ENCODE measurements around the gene SLC25A48.
"Not testable (repeated sequence)": the region's sequence is repeated elsewhere in the genome, so short reads cannot be mapped to it uniquely, and the experiment has no call there.

SLC25A48 gene

DNA sequence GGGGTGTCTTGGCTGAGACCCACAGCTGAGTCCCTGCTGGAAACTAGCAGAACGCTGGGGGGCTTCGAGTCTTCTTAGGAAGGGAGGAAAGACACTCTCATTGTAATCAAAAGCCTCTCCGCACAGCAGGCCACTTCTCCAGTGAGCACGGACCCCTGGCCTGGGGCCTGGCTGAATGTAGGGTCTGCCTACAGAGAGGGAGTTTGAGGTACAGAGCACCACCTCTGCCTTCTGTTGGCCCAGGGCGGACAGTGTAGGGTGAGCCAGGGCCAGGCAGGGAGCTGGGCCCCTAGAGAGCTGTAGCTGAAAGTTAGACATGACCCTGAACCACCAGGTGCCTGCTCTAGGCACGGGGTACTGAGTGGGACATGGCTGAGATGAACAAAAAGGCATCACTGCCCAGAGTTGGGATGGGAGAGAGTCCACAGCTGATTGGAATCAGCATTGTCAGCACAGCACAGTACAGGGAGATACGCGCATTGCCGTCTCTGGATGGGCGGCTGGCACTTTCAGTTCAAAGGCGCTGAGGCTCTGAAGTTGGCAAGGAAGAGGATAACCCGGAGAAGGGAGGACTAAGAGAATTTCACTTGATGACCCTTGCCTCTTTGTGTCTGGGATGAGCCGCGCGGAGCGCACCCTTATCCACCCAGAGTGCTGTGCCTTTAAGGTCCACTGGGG lies 363 bp upstream of the SLC25A48 start:
- Mint-ChIP-seq H3K4me1 (ENCODE audit: low read depth) (peaks cover 5% of the 10 kb centered on the region), H3K27me3 (ENCODE audit: low read depth) (peaks cover 33% of the 10 kb centered on the region), H3K36me3 (ENCODE audit: low read depth) (no peaks in the 10 kb centered on the region), H3K9me3 (peaks cover 5% of the 10 kb centered on the region), H3K27ac (no peak overlapping the region), H3K4me3 (no peak overlapping the region)
- DNase-seq (ENCODE audit: low spot score), result no peak

DNA sequence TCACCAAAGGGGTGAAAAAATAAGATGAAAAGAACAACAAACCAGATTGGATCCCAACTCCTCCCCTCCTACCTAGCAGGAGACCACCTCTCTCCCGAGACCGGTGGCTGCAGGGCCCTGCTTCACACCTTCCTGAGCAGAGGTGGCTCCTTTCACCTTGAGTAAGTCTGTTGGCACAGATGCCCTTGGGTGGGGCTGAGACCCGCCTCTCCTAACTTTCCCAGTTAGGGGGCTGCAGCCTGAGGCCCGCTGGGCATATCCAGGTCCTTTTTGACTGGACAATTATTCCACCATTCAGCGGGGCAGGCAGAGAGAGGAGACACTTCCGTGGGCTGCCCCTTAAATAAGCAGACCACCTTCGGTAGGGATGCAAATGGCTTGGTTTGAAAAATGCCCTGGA lies 1.3 kb downstream of the SLC25A48 start:
- Mint-ChIP-seq H3K36me3 (ENCODE audit: low read depth) (no peaks in the 10 kb centered on the region), H3K4me3 (no peak overlapping the region), H3K9me3 (peaks cover 5% of the 10 kb centered on the region), H3K27me3 (ENCODE audit: low read depth) (peaks cover 30% of the 10 kb centered on the region), H3K4me1 (ENCODE audit: low read depth) (peaks cover 2% of the 10 kb centered on the region), H3K27ac (no peak overlapping the region)
- no peak for DNase-seq (ENCODE audit: low spot score)

DNA sequence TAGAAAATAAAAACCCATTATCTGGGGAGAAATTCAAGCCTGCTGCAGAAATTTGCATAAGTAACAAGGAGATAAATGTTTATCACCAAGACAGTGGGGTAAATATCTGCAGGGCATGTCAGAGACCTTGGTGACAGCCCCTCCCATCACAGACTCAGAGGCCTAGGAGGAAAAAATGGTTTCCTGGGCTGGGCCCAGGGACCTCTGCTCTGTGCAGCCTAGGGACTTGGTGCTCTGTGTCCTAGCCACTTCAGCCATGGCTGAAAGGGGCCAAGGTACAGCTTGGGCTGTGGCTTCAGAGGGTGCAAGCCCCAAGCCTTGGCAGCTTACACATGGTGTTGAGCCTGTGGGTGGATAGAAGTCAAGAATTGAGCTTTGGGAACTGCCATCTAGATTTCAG lies 3.9 kb downstream of the SLC25A48 start:
- H3K9me3 Mint-ChIP-seq; H3K4me1 Mint-ChIP-seq (ENCODE audit: low read depth); DNase-seq (ENCODE audit: low spot score); H3K36me3 Mint-ChIP-seq (ENCODE audit: low read depth); H3K4me3 Mint-ChIP-seq; H3K27ac Mint-ChIP-seq: not testable (repeated sequence)
- peaks cover 22% of the 10 kb centered on the region for H3K27me3 Mint-ChIP-seq (ENCODE audit: low read depth)

DNA sequence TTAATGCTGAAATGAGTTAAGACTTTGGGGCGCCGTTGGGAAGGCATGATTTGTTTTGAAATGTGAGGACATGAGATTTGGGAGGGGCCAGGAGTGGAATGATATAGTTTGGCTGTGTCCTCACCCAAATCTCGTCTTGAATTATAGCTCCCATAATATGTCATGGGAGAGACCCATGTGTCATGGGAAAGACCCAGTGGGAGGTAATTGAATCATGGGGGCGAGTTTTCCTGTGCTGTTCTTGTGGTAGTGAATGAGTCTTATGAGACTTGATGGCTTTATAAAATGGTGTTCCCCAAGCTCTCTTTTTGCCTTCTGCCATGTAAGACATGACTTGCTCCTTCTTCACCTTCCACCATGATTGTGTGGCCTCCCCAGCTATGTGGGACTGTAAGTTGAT lies 5.1 kb downstream of the SLC25A48 start:
- no peak overlapping the region for H3K4me3 Mint-ChIP-seq
- peaks cover 15% of the 10 kb centered on the region for H3K27me3 Mint-ChIP-seq (ENCODE audit: low read depth)
- H3K27ac Mint-ChIP-seq, result no peak overlapping the region
- H3K4me1 Mint-ChIP-seq (ENCODE audit: low read depth), result no peaks in the 10 kb centered on the region
- H3K36me3 Mint-ChIP-seq (ENCODE audit: low read depth), result no peaks in the 10 kb centered on the region
- peaks cover 5% of the 10 kb centered on the region for H3K9me3 Mint-ChIP-seq
- DNase-seq (ENCODE audit: low spot score), result no peak

DNA sequence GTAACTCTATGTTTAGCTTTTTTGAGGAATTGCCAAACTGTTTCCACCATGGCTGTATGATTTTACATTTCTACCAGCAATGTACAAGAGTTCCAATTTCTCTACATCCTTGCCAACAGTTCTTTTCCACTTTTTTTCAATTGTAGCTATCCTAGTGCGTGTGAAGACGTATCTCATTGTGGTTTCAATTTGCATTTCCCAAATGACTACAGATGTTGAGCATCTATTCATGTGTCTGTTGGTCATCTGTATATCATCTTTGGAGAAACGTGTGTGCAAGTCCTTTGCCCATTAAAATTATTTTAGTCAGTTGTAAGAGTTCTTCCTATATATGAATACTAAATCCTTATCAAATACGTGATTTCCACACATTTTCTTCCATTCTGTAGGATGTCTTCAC lies 6.5 kb downstream of the SLC25A48 start:
- H3K36me3 Mint-ChIP-seq (ENCODE audit: low read depth), result no peaks in the 10 kb centered on the region
- H3K4me1 Mint-ChIP-seq (ENCODE audit: low read depth), result no peaks in the 10 kb centered on the region
- H3K27me3 Mint-ChIP-seq (ENCODE audit: low read depth), result peaks cover 9% of the 10 kb centered on the region

DNA sequence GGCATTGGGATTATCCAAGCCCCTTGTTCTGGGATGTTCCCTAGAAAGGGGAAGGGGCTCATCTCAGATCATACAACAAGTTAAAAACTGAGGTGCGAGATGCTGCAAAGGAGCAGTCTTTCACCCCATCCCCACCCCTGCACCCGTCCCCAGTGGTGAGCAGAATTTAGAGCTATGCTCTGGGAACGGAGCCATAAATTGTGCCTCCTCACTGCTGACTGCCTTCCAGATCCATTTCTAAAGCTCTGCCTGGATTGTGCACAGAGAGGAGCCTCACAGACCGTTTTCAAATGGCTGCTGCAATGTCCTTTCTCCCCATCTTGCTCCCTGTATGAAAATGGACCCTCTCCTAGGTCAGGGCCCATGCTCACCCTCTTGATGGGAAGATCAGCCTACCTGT lies 8.3 kb downstream of the SLC25A48 start:
- no peaks in the 10 kb centered on the region for H3K4me1 Mint-ChIP-seq (ENCODE audit: low read depth)
- peaks cover 5% of the 10 kb centered on the region for H3K9me3 Mint-ChIP-seq
- H3K27me3 Mint-ChIP-seq (ENCODE audit: low read depth), result peaks cover 2% of the 10 kb centered on the region
- no peak overlapping the region for H3K27ac Mint-ChIP-seq
- no peak overlapping the region for H3K4me3 Mint-ChIP-seq
- DNase-seq (ENCODE audit: low spot score), result no peak
- no peaks in the 10 kb centered on the region for H3K36me3 Mint-ChIP-seq (ENCODE audit: low read depth)

More for the DNA sequence above, 6.5 kb downstream of the SLC25A48 start:
- DNase-seq (ENCODE audit: low spot score), result no peak
- Mint-ChIP-seq H3K9me3 (peaks cover 5% of the 10 kb centered on the region), H3K27ac (no peak overlapping the region), H3K4me3 (no peak overlapping the region)

DNA sequence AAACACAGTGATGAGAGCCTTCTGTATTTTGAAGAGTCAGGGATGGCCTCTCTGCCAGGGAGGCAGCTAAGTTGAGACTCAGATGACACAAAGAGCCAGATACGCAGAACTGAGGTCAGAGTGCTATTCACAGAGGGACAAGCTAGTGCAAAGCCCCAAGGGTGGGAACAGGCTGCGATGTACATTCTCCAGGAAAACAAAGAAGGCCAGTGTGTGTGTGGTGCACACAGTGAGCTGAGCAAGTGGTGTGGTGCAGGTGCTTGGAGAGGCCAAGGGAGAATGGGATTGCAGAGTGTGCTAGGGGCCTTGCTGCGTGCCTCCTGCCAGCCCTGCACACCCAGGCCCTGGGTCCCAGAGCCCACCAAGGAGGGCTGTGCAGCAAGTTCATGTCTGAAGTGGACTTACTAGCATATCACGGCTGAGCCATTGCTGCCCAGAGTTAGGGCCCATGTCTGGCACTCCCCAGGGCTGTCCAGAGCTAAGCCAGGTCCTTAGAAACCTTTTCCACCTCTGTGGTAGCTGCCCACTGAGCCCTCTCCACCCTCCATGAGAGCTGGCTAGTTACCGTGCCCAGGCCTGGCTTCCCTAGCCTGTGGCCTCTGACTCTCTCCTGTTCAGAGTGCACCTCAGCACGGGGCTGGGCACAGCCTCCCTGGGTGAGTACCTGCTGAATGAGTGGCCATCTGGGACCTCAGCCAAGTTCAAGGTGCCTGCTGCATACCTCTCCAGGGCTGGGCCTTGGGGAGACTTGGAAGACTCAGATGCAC lies 9.3 kb downstream of the SLC25A48 start:
- Mint-ChIP-seq H3K36me3 (ENCODE audit: low read depth) (no peaks in the 10 kb centered on the region), H3K4me3 (no peak overlapping the region), H3K27me3 (ENCODE audit: low read depth) (peaks cover 2% of the 10 kb centered on the region), H3K9me3 (no peaks in the 10 kb centered on the region), H3K27ac (no peak overlapping the region), H3K4me1 (ENCODE audit: low read depth) (no peaks in the 10 kb centered on the region)
- no peak for DNase-seq (ENCODE audit: low spot score)

DNA sequence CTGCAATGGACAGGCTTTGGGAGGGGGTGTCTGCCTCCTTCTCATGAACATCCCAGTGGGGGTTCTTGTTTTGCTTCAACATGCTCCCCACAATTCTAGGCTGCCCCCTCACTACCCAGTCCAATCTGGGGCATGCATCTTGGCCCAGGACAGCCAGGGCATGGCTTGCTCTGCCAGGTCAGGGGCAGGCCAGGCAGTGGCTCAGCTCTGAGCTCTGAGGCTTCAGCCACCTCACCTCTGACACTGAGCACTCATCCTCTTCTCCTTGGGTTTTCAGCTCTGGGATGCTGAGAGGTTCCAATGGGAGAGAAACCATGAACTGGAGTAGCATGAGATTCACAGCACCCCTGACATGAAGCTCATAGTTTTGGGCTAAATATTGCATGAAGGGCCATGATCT lies 11.8 kb downstream of the SLC25A48 start:
- H3K9me3 Mint-ChIP-seq, result no peaks in the 10 kb centered on the region
- no peak overlapping the region for H3K4me3 Mint-ChIP-seq
- H3K4me1 Mint-ChIP-seq (ENCODE audit: low read depth), result no peaks in the 10 kb centered on the region
- H3K27me3 Mint-ChIP-seq (ENCODE audit: low read depth), result no peaks in the 10 kb centered on the region
- no peak overlapping the region for H3K27ac Mint-ChIP-seq
- DNase-seq (ENCODE audit: low spot score), result no peak
- H3K36me3 Mint-ChIP-seq (ENCODE audit: low read depth), result no peaks in the 10 kb centered on the region

DNA sequence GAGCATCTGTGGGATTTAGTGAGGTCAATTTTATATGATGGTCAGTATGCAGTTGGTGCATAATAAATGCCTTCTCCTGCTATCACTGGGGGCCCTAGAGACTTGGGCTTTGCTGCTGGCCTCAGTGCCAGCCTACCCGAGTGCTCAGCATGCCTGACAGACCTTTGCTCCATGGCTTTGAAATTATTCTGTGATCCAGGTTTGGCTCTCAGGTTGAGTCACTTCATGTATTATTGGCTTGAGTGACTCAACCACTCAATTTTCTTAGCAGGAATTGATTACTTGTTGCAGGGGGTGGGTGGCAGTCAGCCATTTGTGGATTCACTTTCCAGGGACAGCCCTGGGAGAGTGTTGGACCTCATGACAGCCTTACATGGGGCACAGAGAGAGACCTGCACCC lies 13.5 kb downstream of the SLC25A48 start:
- H3K4me1 Mint-ChIP-seq (ENCODE audit: low read depth), result no peaks in the 10 kb centered on the region
- no peaks in the 10 kb centered on the region for H3K9me3 Mint-ChIP-seq
- no peak overlapping the region for H3K27ac Mint-ChIP-seq
- no peak overlapping the region for H3K4me3 Mint-ChIP-seq
- no peaks in the 10 kb centered on the region for H3K27me3 Mint-ChIP-seq (ENCODE audit: low read depth)
- H3K36me3 Mint-ChIP-seq (ENCODE audit: low read depth), result no peaks in the 10 kb centered on the region
- DNase-seq (ENCODE audit: low spot score), result no peak

DNA sequence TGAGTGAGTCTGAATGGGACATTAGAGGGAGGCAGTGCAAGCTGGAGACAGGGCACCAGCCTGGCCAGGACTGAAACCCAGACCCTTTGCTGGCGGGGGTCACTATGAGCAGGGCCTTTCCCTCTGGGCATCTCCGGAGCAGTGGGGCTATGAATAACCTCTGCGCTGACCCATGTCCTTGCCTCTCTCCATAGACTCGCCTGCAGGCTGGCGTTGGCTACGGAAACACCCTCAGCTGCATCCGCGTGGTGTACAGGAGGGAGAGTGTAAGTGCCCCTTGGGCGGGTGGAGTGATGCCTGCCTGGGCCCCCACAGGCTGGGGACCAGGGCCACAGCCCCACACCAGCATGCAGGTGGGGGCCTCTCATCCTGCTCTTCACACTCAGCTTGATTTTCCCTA lies 15.8 kb downstream of the SLC25A48 start:
- Mint-ChIP-seq H3K27ac (no peak overlapping the region), H3K36me3 (ENCODE audit: low read depth) (no peaks in the 10 kb centered on the region), H3K4me1 (ENCODE audit: low read depth) (no peaks in the 10 kb centered on the region), H3K27me3 (ENCODE audit: low read depth) (peaks cover 3% of the 10 kb centered on the region), H3K4me3 (no peak overlapping the region), H3K9me3 (no peaks in the 10 kb centered on the region)
- no peak for DNase-seq (ENCODE audit: low spot score)

DNA sequence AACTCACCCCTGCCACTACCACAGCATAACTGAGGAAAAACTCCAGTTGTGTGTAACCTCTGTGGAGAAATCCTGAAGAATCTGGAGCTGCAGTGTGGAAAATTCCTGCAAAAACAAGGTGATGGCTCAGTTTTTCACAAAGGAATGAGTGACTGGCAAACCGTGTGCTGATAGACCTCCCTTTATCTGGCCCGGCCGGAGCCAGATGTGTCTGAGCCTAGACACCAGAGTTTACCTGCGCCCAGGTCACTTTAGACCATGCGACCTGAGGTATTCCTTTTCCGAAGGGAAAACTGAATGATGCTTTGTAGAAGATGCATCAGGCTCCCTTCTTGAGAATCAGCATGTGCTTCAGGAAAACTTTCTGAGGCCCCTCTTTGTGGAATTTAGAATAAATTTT lies 16.2 kb downstream of the SLC25A48 start:
- no peak for DNase-seq (ENCODE audit: low spot score)
- no peaks in the 10 kb centered on the region for H3K9me3 Mint-ChIP-seq
- H3K27me3 Mint-ChIP-seq (ENCODE audit: low read depth), result peaks cover 3% of the 10 kb centered on the region
- H3K27ac Mint-ChIP-seq, result no peak overlapping the region
- H3K4me1 Mint-ChIP-seq (ENCODE audit: low read depth), result no peaks in the 10 kb centered on the region
- no peak overlapping the region for H3K4me3 Mint-ChIP-seq
- H3K36me3 Mint-ChIP-seq (ENCODE audit: low read depth), result no peaks in the 10 kb centered on the region

DNA sequence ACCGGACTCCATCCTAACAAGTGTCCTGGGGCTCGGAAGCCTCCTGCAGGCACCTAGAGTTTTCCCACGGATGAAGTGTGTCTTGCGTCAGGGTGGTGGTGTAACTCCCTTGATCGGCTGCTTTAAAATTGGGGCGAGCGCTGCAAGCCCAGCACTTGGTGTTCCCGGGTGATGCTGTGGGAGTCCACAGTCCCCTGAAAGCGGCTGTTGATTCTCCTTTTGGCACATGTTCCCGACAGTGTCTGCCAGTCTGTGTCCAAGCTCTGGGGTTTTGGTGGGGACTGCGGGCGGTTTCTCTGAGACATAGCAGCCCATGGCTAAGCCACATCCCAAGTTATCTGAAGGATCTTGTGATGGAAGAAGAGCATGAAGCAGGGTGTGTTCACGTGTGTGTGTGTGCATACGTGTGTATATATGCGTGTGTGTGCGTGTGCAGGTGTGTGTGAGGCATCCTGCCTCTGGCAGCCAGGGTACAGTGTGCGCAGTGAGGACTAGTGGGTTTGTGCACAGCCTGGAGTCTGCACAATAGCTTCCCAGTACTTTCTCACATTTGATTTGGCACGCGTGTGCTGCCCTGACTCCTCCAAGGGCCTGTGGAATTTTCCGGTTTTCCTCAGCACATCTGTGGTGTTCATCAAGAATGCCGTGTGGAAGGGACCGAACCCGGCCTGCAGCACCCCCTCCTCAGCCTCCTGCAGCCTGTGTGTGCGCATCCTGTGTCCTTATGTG lies 16.9 kb downstream of the SLC25A48 start:
- Mint-ChIP-seq H3K4me3 (no peak overlapping the region), H3K27me3 (ENCODE audit: low read depth) (peaks cover 3% of the 10 kb centered on the region), H3K27ac (no peak overlapping the region), H3K36me3 (ENCODE audit: low read depth) (no peaks in the 10 kb centered on the region), H3K4me1 (ENCODE audit: low read depth) (no peaks in the 10 kb centered on the region), H3K9me3 (no peaks in the 10 kb centered on the region)
- no peak for DNase-seq (ENCODE audit: low spot score)

DNA sequence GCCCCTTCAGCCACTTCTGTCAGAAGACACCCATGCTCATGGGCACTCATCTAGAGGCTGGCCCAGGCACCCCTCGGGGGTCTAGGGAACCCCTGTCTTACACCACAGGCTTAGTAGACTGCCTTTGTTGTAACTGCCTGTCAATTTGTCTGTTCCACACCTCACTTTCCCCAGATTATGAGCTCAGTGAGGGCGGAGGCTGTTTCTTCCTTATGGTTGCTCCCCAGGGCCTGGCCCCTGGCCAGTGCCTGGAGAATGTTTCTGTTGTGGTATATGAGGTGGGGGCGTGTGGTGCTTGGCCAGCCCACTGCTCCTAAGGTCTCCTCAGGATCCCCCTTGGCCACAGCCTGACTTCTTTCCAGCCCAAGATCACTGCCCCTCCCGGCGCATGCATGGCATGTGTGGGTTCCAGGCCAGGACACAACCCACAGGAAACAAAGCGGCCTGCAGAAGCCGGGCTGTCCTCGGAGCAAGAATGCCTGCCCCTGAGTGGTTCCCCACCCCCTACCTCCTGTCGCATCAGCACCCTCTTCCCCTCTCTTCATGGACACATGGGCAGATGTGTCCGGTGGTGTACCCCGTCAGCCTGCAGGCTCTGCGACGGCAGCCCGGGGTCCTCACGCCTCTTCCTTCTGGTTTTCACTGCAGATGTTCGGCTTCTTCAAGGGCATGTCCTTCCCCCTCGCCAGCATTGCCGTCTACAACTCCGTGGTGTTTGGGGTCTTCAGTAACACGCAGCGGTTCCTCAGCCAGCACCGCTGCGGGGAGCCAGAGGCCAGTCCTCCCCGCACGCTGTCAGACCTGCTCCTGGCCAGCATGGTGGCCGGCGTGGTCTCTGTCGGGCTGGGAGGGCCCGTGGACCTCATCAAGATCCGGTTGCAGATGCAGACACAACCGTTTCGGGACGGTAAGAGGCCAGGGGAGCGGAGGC lies 17.7 kb downstream of the SLC25A48 start:
- no peak for DNase-seq (ENCODE audit: low spot score)
- H3K9me3 Mint-ChIP-seq, result no peaks in the 10 kb centered on the region
- H3K27me3 Mint-ChIP-seq (ENCODE audit: low read depth), result peaks cover 3% of the 10 kb centered on the region
- H3K4me3 Mint-ChIP-seq, result no peak overlapping the region
- H3K4me1 Mint-ChIP-seq (ENCODE audit: low read depth), result no peaks in the 10 kb centered on the region
- no peaks in the 10 kb centered on the region for H3K36me3 Mint-ChIP-seq (ENCODE audit: low read depth)
- H3K27ac Mint-ChIP-seq, result no peak overlapping the region
